H1 (cell line): ENCODE measurements around the gene MAGI2. TPM values are rescaled to one million over a fixed set of nuclear protein-coding genes. Genes with fewer than 3 reads are reported as not detected.

ENCODE experiments used
- CTCF ChIA-PET: fragments of 300-600 bp; sonication (Branson Sonifier 250); formaldehyde crosslinking; loops from one replicate; lab custom pipeline; 2021; ENCODE audit not compliant: partially characterized antibody; lab: Charles Lee
- POLR2A ChIA-PET: fragments of 300-600 bp; sonication (Branson Sonifier 250); formaldehyde crosslinking; loops from one replicate; lab custom pipeline; 2021; ENCODE audit warnings: inconsistent platforms; ENCODE audit not compliant: partially characterized antibody; lab: Charles Lee
- DNase-seq, 2 experiments: peaks; one replicate each; pipeline versions ENCODE4 v3.0.0 to v3.0.0-alpha.2; 2010 to 2022; ENCODE audit warnings: low spot score in 2 of 2, low read depth in 1 of 2, mixed read lengths in 1 of 2
- FAIRE-seq: peaks from 2 replicates; lab custom pipeline; 2011; peaks lifted over from hg19 to GRCh38; lab: Jason Lieb, UNC
- H2AFZ ChIP-seq: 2 replicates; pipeline ENCODE4 v1.8.1; 2012; ENCODE audit warnings: low read length, inconsistent platforms
- H2AK5ac ChIP-seq: 2 replicates; pipeline ENCODE4 v1.6.1; 2013; ENCODE audit warnings: low read depth, low read length
- H2BK120ac ChIP-seq: replicated peaks from 2 replicates; pipeline ENCODE3; 2013; ENCODE audit warnings: low read depth, low read length, inconsistent platforms
- H2BK12ac ChIP-seq: 2 replicates; pipeline ENCODE4 v1.6.1; 2013; ENCODE audit warnings: low read depth, low read length
- H2BK15ac ChIP-seq: 2 replicates; pipeline ENCODE4 v1.6.1; 2013; ENCODE audit warnings: low read length
- H2BK20ac ChIP-seq: 2 replicates; pipeline ENCODE4 v1.6.1; 2013; ENCODE audit warnings: low read length
- H2BK5ac ChIP-seq: 2 replicates; pipeline ENCODE4 v1.6.1; 2013; ENCODE audit warnings: low read depth, low read length
- H3K14ac ChIP-seq: 2 replicates; pipeline ENCODE4 v1.6.1; 2013; ENCODE audit warnings: inconsistent platforms; ENCODE audit not compliant: insufficient read length
- H3K18ac ChIP-seq: 2 replicates; pipeline ENCODE4 v1.6.1; 2013; ENCODE audit warnings: low read length; ENCODE audit errors: extremely low read depth
- H3K23ac ChIP-seq: 2 replicates; pipeline ENCODE4 v1.6.1; 2013; ENCODE audit warnings: inconsistent platforms; ENCODE audit not compliant: insufficient read length
- H3K23me2 ChIP-seq: 2 replicates; pipeline ENCODE4 v1.6.1; 2013; ENCODE audit warnings: low read depth, low read length
- H3K27ac ChIP-seq: 2 replicates; pipeline ENCODE4 v1.6.1; 2011; ENCODE audit warnings: low read depth, low read length, inconsistent platforms
- H3K27me3 ChIP-seq, 4 experiments: replicated peaks in 1 of 4; 1 replicate in 1 of 4; 2 replicates in 3 of 4; pipeline versions ENCODE4 v1.6.1 to v1.8.1; 2011 to 2013; ENCODE audit warnings: low read length in 3 of 4, mild to moderate bottlenecking in 3 of 4, inconsistent platforms in 2 of 4, mixed read lengths in 2 of 4, moderate library complexity in 1 of 4; ENCODE audit not compliant: control insufficient read depth in 3 of 4, insufficient read depth in 3 of 4; ENCODE audit errors: extremely low read depth in 1 of 4
- H3K36me3 ChIP-seq, 4 experiments: 2 replicates each; pipeline versions ENCODE4 v1.6.1 to v1.8.1; 2011 to 2013; ENCODE audit warnings: mild to moderate bottlenecking in 4 of 4, low read length in 3 of 4, moderate library complexity in 2 of 4, control low read depth in 1 of 4, inconsistent platforms in 1 of 4; ENCODE audit not compliant: insufficient read depth in 4 of 4, control insufficient read depth in 2 of 4
- H3K4ac ChIP-seq: replicated peaks from 2 replicates; pipeline ENCODE3; 2013; ENCODE audit warnings: low read length, low read depth, mixed read lengths, inconsistent platforms; ENCODE audit not compliant: insufficient read length
- H3K4me1 ChIP-seq, 4 experiments: replicated peaks in 1 of 4; 1 replicate in 1 of 4; 2 replicates in 3 of 4; pipeline versions ENCODE4 v1.6.1 to v1.8.1; 2011 to 2013; ENCODE audit warnings: low read length in 3 of 4, inconsistent platforms in 2 of 4, mixed read lengths in 1 of 4; ENCODE audit not compliant: insufficient read depth in 4 of 4, control insufficient read depth in 3 of 4
- H3K4me2 ChIP-seq, 2 experiments: 2 replicates each; pipeline versions ENCODE4 v1.6.1 to v1.8.1; 2011 to 2013; ENCODE audit warnings: low read depth in 2 of 2, low read length in 2 of 2, control low read depth in 1 of 2, inconsistent platforms in 1 of 2, mild to moderate bottlenecking in 1 of 2; ENCODE audit not compliant: insufficient read depth in 1 of 2
- H3K4me3 ChIP-seq, 4 experiments: fragments of 200-600, 300-600 bp in 1 of 4; sonication (generic), shearing (Covaris generic), sonication (Bioruptor Twin) in 1 of 4; 2 replicates each; pipeline versions ENCODE4 v1.5.1 to v1.8.1; 2011 to 2016; ENCODE audit warnings: low read length in 4 of 4, low read depth in 3 of 4, control low read depth in 2 of 4, inconsistent platforms in 2 of 4, mild to moderate bottlenecking in 2 of 4, mixed read lengths in 1 of 4, moderate library complexity in 1 of 4; ENCODE audit not compliant: insufficient read depth in 2 of 4; ENCODE audit errors: extremely low read depth in 1 of 4
- H3K56ac ChIP-seq: replicated peaks from 2 replicates; pipeline ENCODE3; 2013; ENCODE audit warnings: low read depth, mild to moderate bottlenecking, mixed read lengths, low read length, inconsistent platforms; ENCODE audit not compliant: insufficient read length
- H3K79me1 ChIP-seq: 2 replicates; pipeline ENCODE4 v1.6.1; 2013; ENCODE audit warnings: low read depth, low read length, control low read depth
- H3K79me2 ChIP-seq, 2 experiments: 2 replicates each; pipeline versions ENCODE4 v1.6.1 to v1.8.1; 2012 to 2013; ENCODE audit warnings: low read length in 2 of 2, mild to moderate bottlenecking in 2 of 2, inconsistent platforms in 1 of 2; ENCODE audit not compliant: insufficient read depth in 2 of 2, control insufficient read depth in 1 of 2
- H3K9ac ChIP-seq, 4 experiments: replicated peaks in 1 of 4; 1 replicate in 1 of 4; 2 replicates in 3 of 4; pipeline versions ENCODE4 v1.6.1 to v1.8.1; 2011 to 2013; ENCODE audit warnings: low read depth in 3 of 4, low read length in 3 of 4, control low read depth in 2 of 4, mild to moderate bottlenecking in 2 of 4, moderate library complexity in 2 of 4, inconsistent platforms in 1 of 4; ENCODE audit errors: extremely low read depth in 1 of 4
- H3K9me3 ChIP-seq, 2 experiments: 2 replicates each; pipeline versions ENCODE4 v1.6.1 to v1.8.1; 2012 to 2013; ENCODE audit warnings: mild to moderate bottlenecking in 2 of 2, moderate library complexity in 2 of 2, control low read depth in 1 of 2, inconsistent platforms in 1 of 2, low read depth in 1 of 2, low read length in 1 of 2, mixed read lengths in 1 of 2; ENCODE audit not compliant: insufficient read depth in 2 of 2
- H4K20me1 ChIP-seq, 2 experiments: replicated peaks in 1 of 2; 2 replicates each; pipeline versions ENCODE3 to v1.8.1; 2011 to 2013; ENCODE audit warnings: inconsistent platforms in 2 of 2, low read length in 2 of 2, mild to moderate bottlenecking in 1 of 2; ENCODE audit not compliant: insufficient read depth in 2 of 2, control insufficient read depth in 1 of 2
- H4K5ac ChIP-seq: 2 replicates; pipeline ENCODE4 v1.6.1; 2013; ENCODE audit warnings: low read length, low read depth, mixed read lengths, inconsistent platforms; ENCODE audit not compliant: insufficient read length
- H4K8ac ChIP-seq: 2 replicates; pipeline ENCODE4 v1.8.0; 2013; ENCODE audit warnings: mild to moderate bottlenecking, moderate library complexity, low read length, inconsistent platforms; ENCODE audit not compliant: insufficient read depth; ENCODE audit errors: extremely low read depth
- H4K91ac ChIP-seq: replicated peaks from 2 replicates; pipeline ENCODE3; 2013; ENCODE audit warnings: low read length, mixed read lengths, inconsistent platforms; ENCODE audit not compliant: insufficient read length
- ATF2 ChIP-seq: IDR thresholded peaks from 2 replicates; pipeline ENCODE4 v1.6.1; 2012; ENCODE audit warnings: low read length, inconsistent platforms
- BACH1 ChIP-seq: IDR thresholded peaks from 2 replicates; pipeline ENCODE4 v1.6.1; 2012; ENCODE audit warnings: low read length, improper control_type of control experiment
- BRCA1 ChIP-seq: IDR thresholded peaks from 2 replicates; pipeline ENCODE4 v1.6.1; 2012; ENCODE audit warnings: low read depth, low read length, improper control_type of control experiment
- HDAC6 ChIP-seq: IDR thresholded peaks from one replicate; pipeline ENCODE4 v1.7.1; 2012; ENCODE audit warnings: low read depth, mild to moderate bottlenecking, inconsistent platforms, low read length, moderate library complexity
- RBBP5 ChIP-seq: IDR thresholded peaks from 2 replicates; pipeline ENCODE4 v1.7.1; 2012; ENCODE audit warnings: low read depth, mild to moderate bottlenecking, inconsistent platforms, low read length, moderate library complexity, borderline replicate concordance
- SP4 ChIP-seq: IDR thresholded peaks from 2 replicates; pipeline ENCODE4 v1.6.1; 2012; ENCODE audit warnings: low read length, inconsistent platforms
- TAF1 ChIP-seq: IDR thresholded peaks from 2 replicates; pipeline ENCODE4 v1.6.1; 2011; ENCODE audit warnings: mild to moderate bottlenecking, low read depth, low read length
- WGBS, 2 experiments: shearing (Covaris generic) in 1 of 2; methylation state at CpG; one replicate each; pipeline versions ENCODE4 v1.1.6 to v1.1.7; 2013 to 2015; ENCODE audit warnings: low lambda C conversion rate in 2 of 2, mixed read lengths in 2 of 2, inconsistent platforms in 1 of 2, low coverage in 1 of 2, missing lambda C conversion rate in 1 of 2; ENCODE audit not compliant: insufficient replicate concordance in 2 of 2, insufficient coverage in 1 of 2, insufficient read length in 1 of 2; ENCODE audit errors: extremely low coverage in 1 of 2, missing lambda C conversion rate in 1 of 2; 5-methylcytosine and 5-hydroxymethylcytosine counted together
- polyA plus RNA-seq, 7 experiments: library from polyadenylated mRNA; depleted of rRNA in 3 of 7; stranded (reverse) in 5 of 7; unstranded in 2 of 7; fragments of >200 nt in 5 of 7; fragments of 200-250 nt in 2 of 7; gene quantifications; 1 replicate in 5 of 7; 2 replicates in 1 of 7; 4 replicates in 1 of 7; pipeline versions ENCODE4 v1.2.1 to v1.2.3, GENCODE V29; 2011 to 2013; ENCODE audit warnings: missing spikeins in 2 of 7, mixed read lengths in 2 of 7
- total RNA-seq: library from RNA; stranded (reverse); fragmentation: NEBNext Ultra II Directional; extraction: Animal tissue kit (Norgen Biotek cat#: 25700); gene quantifications from 2 replicates; pipeline ENCODE4 v1.2.1, GENCODE V29; 2021

Gene MAGI2
- total and polyA plus RNA-seq, 2 of the 8 experiments (the other 6 are each of a cell fraction or from before 2014, with no cell fraction given), result 6.0 to 27.3 TPM

- Histone ChIP-seq H3K79me2 (no peaks in the 10 kb centered on the region; a peak in 1 of 4 replicates), H3K9ac (no peak overlapping the region), H4K8ac (no peak overlapping the region), H2BK12ac (no peak overlapping the region), H3K36me3 (no peaks in the 10 kb centered on the region), H3K56ac (no peak overlapping the region), H3K18ac (no peak overlapping the region), H2AFZ (no peak overlapping the region), H3K14ac (no peak overlapping the region), H3K23me2 (no peaks in the 10 kb centered on the region), H3K4me2 (no peak overlapping the region), H3K4me3 (no peak overlapping the region), H2BK5ac (no peak overlapping the region), H2BK15ac (no peak overlapping the region), H3K9me3 (no peaks in the 10 kb centered on the region), H4K20me1 (peaks cover 0 to 3% of the 10 kb centered on the region in 2 experiments), H2BK20ac (no peak overlapping the region), H3K27ac (no peak overlapping the region), H2AK5ac (no peak overlapping the region), H3K23ac (no peak overlapping the region), H3K27me3 (no peaks in the 10 kb centered on the region), H3K79me1 (no peaks in the 10 kb centered on the region), H3K4ac (no peak overlapping the region), H4K5ac (no peak overlapping the region), H4K91ac (no peak overlapping the region), H3K4me1 (no peaks in the 10 kb centered on the region), H2BK120ac (no peak overlapping the region)
- WGBS, 2 experiments, result 86% methylated on average over 2 of the region's 2 CpGs; no CpG with 5 or more reads in 1 of the 2 experiments
- POLR2A ChIA-PET, result no interaction called here
- peak; percentile 7 for FAIRE-seq
- TF ChIP-seq BACH1 (no peak), TAF1 (no peak), BRCA1 (no peak), HDAC6 (no peak), ATF2 (no peak), SP4 (no peak), RBBP5 (no peak)
- CTCF ChIA-PET, result no interaction called here
- no peak for DNase-seq
Measured at GRCh38 chr7:78688376-78688775, 765.1 kb downstream of the MAGI2 start.
